ENCODE results near the gene ARHGAP4. TPM values are rescaled to one million over a fixed set of nuclear protein-coding genes. Genes with fewer than 3 reads are reported as not detected.

ARHGAP4 gene
- total RNA-seq, 2 donors from 2014 or later = 56.0 to 65.0 TPM

GRCh38 chrX:153905481-153906095 lies 20.5 kb downstream of the ARHGAP4 start:
- Histone ChIP-seq H3K27me3 (ENCODE audit: control insufficient read depth, insufficient read depth, low read length, poor library complexity, severe bottlenecking) (no peaks in the 10 kb centered on the region), H3K4me3 (ENCODE audit: low read length) (no peak overlapping the region), H3K27ac (ENCODE audit: low read depth, low read length) (no peak overlapping the region), H3K36me3 (ENCODE audit: control insufficient read depth, insufficient read depth, low read length) (no peaks in the 10 kb centered on the region), H3K4me1 (ENCODE audit: control insufficient read depth, insufficient read depth, low read length) (no peaks in the 10 kb centered on the region), H3K9me3 (ENCODE audit: control insufficient read depth, low read length) (no peaks in the 10 kb centered on the region), H3K9ac (ENCODE audit: extremely low read depth, low read length, poor library complexity, severe bottlenecking) (no peak overlapping the region)
- Mint-ChIP-seq H3K9me3 (peaks cover 65% of the 10 kb centered on the region), H3K27me3 (ENCODE audit: insufficient read depth) (no peaks in the 10 kb centered on the region), H3K36me3 (ENCODE audit: low read depth) (peaks cover 2% of the 10 kb centered on the region), H3K4me1 (peaks cover 10% of the 10 kb centered on the region), H3K27ac (no peak overlapping the region), H3K4me3 (no peak overlapping the region)
- peak; percentile 38 for DNase-seq
- TF ChIP-seq CTCF (conservative IDR thresholded peaks at IDR 0.05) = no peak
- WGBS, 2 experiments (ENCODE audit: insufficient coverage in 1 of 2, insufficient read length in 1 of 2) = 94 to 100% methylated on average over 3 to 32 of the region's 32 CpGs

DNA sequence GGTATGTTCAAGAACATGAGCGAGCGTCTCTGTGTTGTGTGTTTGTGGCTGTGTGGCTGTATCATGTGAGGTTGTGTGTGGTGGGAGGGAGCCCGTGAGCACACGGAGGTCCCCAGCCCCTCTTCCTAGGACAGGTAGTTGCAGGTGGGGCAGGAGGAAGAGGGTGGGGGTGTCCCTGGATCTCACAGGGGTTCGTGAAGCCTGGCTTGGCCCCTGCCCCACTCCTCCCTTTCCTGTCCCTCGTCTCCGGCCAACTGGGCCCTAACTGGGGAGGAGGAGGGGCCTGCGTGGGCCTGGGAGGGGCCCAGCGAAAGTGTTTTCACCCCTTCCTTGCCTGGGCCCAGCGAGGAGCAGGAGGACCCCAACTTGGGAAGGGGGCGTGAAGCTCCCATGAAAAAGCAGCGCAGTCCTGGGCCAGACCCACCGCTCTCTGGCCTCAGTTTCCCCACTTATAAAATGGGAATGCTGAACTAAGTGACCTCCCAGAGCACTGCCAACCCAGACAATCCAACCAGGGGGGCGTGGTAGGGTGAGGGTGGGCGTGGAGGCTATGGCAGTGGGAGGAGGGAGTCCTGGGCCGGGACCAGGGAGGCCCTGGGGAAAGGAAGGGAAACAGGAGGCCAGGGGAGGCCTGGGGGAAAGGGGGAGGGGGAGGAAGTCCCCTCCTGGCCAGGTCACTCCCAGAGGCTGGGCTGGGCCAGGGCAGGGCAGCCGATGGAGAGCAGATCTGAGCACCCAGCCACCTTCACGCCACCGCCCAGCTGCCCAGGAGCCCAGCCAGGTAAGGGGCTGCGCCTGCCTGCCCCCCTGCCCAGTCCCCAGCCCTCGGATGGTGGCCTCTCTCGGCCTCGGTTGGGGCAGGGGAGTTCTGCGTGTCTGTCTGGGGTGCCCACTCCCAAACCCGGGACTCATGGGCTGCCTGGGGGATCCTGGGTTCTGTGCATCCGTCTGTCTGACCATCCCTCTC lies 21.8 kb downstream of the ARHGAP4 start, which contains the start of gene AVPR2:
TSS of gene AVPR2 (plus strand) at position 683 of the 967 bp plus-strand sequence. CDS start 473 bp downstream, outside the sequence.
- no peaks in the 10 kb centered on the region for H3K4me1 ChIP-seq (ENCODE audit: control insufficient read depth, insufficient read depth, low read length)
- no peak within 1 kb of the TSS for H3K9ac ChIP-seq (ENCODE audit: extremely low read depth, low read length, poor library complexity, severe bottlenecking)
- peaks cover 2% of the 10 kb centered on the region for H3K36me3 Mint-ChIP-seq (ENCODE audit: low read depth)
- peaks cover 71% of the 10 kb centered on the region for H3K9me3 Mint-ChIP-seq
- no peak within 1 kb of the TSS for H3K4me3 Mint-ChIP-seq
- H3K36me3 ChIP-seq (ENCODE audit: control insufficient read depth, insufficient read depth, low read length) = no peaks in the 10 kb centered on the region
- peak within 1 kb of the TSS; percentile 58 for H3K27ac Mint-ChIP-seq
- H3K9me3 ChIP-seq (ENCODE audit: control insufficient read depth, low read length) = no peaks in the 10 kb centered on the region
- H3K27me3 ChIP-seq (ENCODE audit: control insufficient read depth, insufficient read depth, low read length, poor library complexity, severe bottlenecking) = no peaks in the 10 kb centered on the region
- DNase-seq = peak; percentile 51
- no peak within 1 kb of the TSS for H3K4me3 ChIP-seq (ENCODE audit: low read length)
- 87 to 93% methylated on average over 3 to 19 of the region's 26 CpGs for WGBS, 2 experiments (ENCODE audit: insufficient coverage in 1 of 2, insufficient read length in 1 of 2)
- no peak for TF ChIP-seq CTCF (conservative IDR thresholded peaks at IDR 0.05)
- no peak within 1 kb of the TSS for H3K27ac ChIP-seq (ENCODE audit: low read depth, low read length)
- H3K4me1 Mint-ChIP-seq = peaks cover 10% of the 10 kb centered on the region
- no peaks in the 10 kb centered on the region for H3K27me3 Mint-ChIP-seq (ENCODE audit: insufficient read depth)

- no peak overlapping the region for H3K4me3 Mint-ChIP-seq
- TF ChIP-seq CTCF (conservative IDR thresholded peaks at IDR 0.05) = no peak
- H3K4me1 Mint-ChIP-seq = peaks cover 10% of the 10 kb centered on the region
- H3K9me3 Mint-ChIP-seq = peaks cover 70% of the 10 kb centered on the region
- H3K36me3 ChIP-seq (ENCODE audit: control insufficient read depth, insufficient read depth, low read length) = no peaks in the 10 kb centered on the region
- peak overlapping the region; percentile 58 for H3K27ac Mint-ChIP-seq
- H3K9ac ChIP-seq (ENCODE audit: extremely low read depth, low read length, poor library complexity, severe bottlenecking) = no peak overlapping the region
- H3K4me3 ChIP-seq (ENCODE audit: low read length) = no peak overlapping the region
- DNase-seq = peak; percentile 54
- H3K4me1 ChIP-seq (ENCODE audit: control insufficient read depth, insufficient read depth, low read length) = no peaks in the 10 kb centered on the region
- no peak overlapping the region for H3K27ac ChIP-seq (ENCODE audit: low read depth, low read length)
- H3K9me3 ChIP-seq (ENCODE audit: control insufficient read depth, low read length) = no peaks in the 10 kb centered on the region
- WGBS, 2 experiments (ENCODE audit: insufficient coverage in 1 of 2, insufficient read length in 1 of 2) = 86 to 88% methylated on average over 3 to 15 of the region's 18 CpGs
- H3K27me3 ChIP-seq (ENCODE audit: control insufficient read depth, insufficient read depth, low read length, poor library complexity, severe bottlenecking) = no peaks in the 10 kb centered on the region
- no peaks in the 10 kb centered on the region for H3K36me3 Mint-ChIP-seq (ENCODE audit: low read depth)
- no peaks in the 10 kb centered on the region for H3K27me3 Mint-ChIP-seq (ENCODE audit: insufficient read depth)
Measured at GRCh38 chrX:153903238-153903980, 22.7 kb downstream of the ARHGAP4 start.
